Endothelial cell of umbilical vein (primary cell): ENCODE data around the gene TBC1D16.

Experiments
- EZH2 ChIP-seq: IDR thresholded peaks from 2 replicates; pipeline ENCODE4 v1.6.1; 2012; ENCODE audit warnings: borderline replicate concordance, low read depth, mild to moderate bottlenecking, moderate library complexity, low read length, inconsistent platforms; ENCODE audit not compliant: severe bottlenecking
- FOS ChIP-seq: IDR thresholded peaks from 2 replicates; pipeline ENCODE4 v1.6.1; 2011; ENCODE audit warnings: mild to moderate bottlenecking, low read length, moderate library complexity, borderline replicate concordance; ENCODE audit not compliant: insufficient read depth
- GATA2 ChIP-seq: IDR thresholded peaks from 2 replicates; pipeline ENCODE4 v1.7.0; 2011; ENCODE audit warnings: low read depth, mild to moderate bottlenecking, moderate library complexity, mixed read lengths, low read length; ENCODE audit not compliant: insufficient read length, insufficient read depth
- JUN ChIP-seq: IDR thresholded peaks from 2 replicates; pipeline ENCODE4 v1.6.1; 2011; ENCODE audit warnings: borderline replicate concordance, low read depth; ENCODE audit not compliant: insufficient read length, insufficient read depth
- POLR2A ChIP-seq: IDR thresholded peaks from 2 replicates; pipeline ENCODE4 v1.6.1; 2012; ENCODE audit warnings: low read depth, mild to moderate bottlenecking, control low read depth, low read length
- POLR2AphosphoS5 ChIP-seq: IDR thresholded peaks from 2 replicates; pipeline ENCODE4 v1.6.1; 2012; ENCODE audit warnings: low read depth, mild to moderate bottlenecking, control low read depth, low read length, moderate library complexity; ENCODE audit not compliant: insufficient read depth
- TF ChIP-seq, protein P1 (sequence below), 2 donors: IDR thresholded peaks; 1 replicate in 1 of 2; 2 replicates in 1 of 2; pipeline ENCODE4 v1.5.1; 2011; ENCODE audit warnings: low read length in 2 of 2, mild to moderate bottlenecking in 2 of 2, moderate library complexity in 2 of 2, control low read depth in 1 of 2, inconsistent platforms in 1 of 2, low read depth in 1 of 2; ENCODE audit not compliant: insufficient read depth in 1 of 2; ENCODE audit errors: extremely low read depth in 1 of 2
- TF ChIP-seq, protein P2 (sequence below): IDR thresholded peaks from 2 replicates; pipeline ENCODE4 v1.6.1; 2011; ENCODE audit not compliant: insufficient read depth, insufficient read length

DNA sequence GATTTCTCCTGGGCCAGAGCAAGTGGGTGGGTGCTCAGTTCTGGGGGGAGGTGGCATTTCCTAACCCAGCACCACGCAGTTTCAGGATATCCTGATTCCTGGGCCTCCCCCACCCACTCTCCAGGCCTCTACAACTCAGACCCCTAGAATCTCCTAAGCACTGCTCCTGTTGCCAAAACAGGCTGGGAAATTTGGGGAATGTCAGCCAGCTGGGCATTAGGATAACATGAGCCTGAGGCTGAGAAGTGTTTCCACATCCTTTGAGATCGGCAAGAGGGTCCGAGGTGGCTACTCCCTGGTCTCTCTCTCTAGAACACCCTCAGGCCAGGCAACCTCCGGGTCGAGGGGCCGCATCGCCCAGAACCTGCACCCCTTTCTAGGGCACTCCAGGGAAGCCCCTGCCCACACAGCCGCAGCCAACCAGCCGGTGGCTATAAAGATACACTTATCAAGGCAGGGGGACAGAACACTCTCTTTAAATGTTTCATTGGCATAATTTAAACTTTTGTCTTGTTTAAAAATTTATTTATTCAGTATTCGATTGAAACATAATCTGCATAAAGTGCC, 23.6 kb downstream of the TBC1D16 start:
- TF ChIP-seq, protein P1, sequence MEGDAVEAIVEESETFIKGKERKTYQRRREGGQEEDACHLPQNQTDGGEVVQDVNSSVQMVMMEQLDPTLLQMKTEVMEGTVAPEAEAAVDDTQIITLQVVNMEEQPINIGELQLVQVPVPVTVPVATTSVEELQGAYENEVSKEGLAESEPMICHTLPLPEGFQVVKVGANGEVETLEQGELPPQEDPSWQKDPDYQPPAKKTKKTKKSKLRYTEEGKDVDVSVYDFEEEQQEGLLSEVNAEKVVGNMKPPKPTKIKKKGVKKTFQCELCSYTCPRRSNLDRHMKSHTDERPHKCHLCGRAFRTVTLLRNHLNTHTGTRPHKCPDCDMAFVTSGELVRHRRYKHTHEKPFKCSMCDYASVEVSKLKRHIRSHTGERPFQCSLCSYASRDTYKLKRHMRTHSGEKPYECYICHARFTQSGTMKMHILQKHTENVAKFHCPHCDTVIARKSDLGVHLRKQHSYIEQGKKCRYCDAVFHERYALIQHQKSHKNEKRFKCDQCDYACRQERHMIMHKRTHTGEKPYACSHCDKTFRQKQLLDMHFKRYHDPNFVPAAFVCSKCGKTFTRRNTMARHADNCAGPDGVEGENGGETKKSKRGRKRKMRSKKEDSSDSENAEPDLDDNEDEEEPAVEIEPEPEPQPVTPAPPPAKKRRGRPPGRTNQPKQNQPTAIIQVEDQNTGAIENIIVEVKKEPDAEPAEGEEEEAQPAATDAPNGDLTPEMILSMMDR (IDR thresholded peaks at IDR 0.05; ENCODE audit: extremely low read depth in 1 of 2, insufficient read depth in 1 of 2, low read depth in 1 of 2, low read length in 2 of 2) = no peak
- TF ChIP-seq POLR2A = no peak
- TF ChIP-seq GATA2 = no peak
- no peak for TF ChIP-seq FOS
- no peak for TF ChIP-seq POLR2AphosphoS5
- no peak for TF ChIP-seq EZH2
- TF ChIP-seq, protein P2, sequence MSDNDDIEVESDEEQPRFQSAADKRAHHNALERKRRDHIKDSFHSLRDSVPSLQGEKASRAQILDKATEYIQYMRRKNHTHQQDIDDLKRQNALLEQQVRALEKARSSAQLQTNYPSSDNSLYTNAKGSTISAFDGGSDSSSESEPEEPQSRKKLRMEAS = no peak
- no peak for TF ChIP-seq JUN
